GM12878 (cell line): ENCODE results near the gene HAGHL. TPM values are rescaled to one million over a fixed set of nuclear protein-coding genes. Genes with fewer than 3 reads are reported as not detected.

ENCODE experiments used
- BCL3 ChIP-seq: IDR thresholded peaks from 2 replicates; pipeline ENCODE4 v1.6.1; 2011; ENCODE audit warnings: borderline replicate concordance, low read depth, mild to moderate bottlenecking, moderate library complexity, low read length; ENCODE audit not compliant: insufficient read depth, poor library complexity, severe bottlenecking
- BHLHE40 ChIP-seq, 2 experiments: fragments of 450-650 bp in 1 of 2; IDR thresholded peaks; 2 replicates each; pipeline ENCODE4 v1.6.1; 2011 to 2017; ENCODE audit warnings: low read depth in 2 of 2, borderline replicate concordance in 1 of 2, improper control_type of control experiment in 1 of 2, low read length in 1 of 2, mild to moderate bottlenecking in 1 of 2
- CHD2 ChIP-seq: IDR thresholded peaks from 2 replicates; pipeline ENCODE4 v1.6.1; 2011; ENCODE audit warnings: low read depth, low read length, improper control_type of control experiment, borderline replicate concordance
- CUX1 ChIP-seq: IDR thresholded peaks from 2 replicates; pipeline ENCODE4 v1.6.1; 2012; ENCODE audit warnings: improper control_type of control experiment, low read depth, low read length; ENCODE audit not compliant: insufficient replicate concordance
- E2F4 ChIP-seq: IDR thresholded peaks from 2 replicates; pipeline ENCODE4 v1.6.1; 2012; ENCODE audit warnings: low read depth, low read length, improper control_type of control experiment
- ETV6 ChIP-seq, 2 experiments: fragments of 450-650 bp in 1 of 2; IDR thresholded peaks in 1 of 2; conservative IDR thresholded peaks in 1 of 2; 2 replicates each; pipeline ENCODE4 v1.6.1; 2014; ENCODE audit warnings: antibody characterized with exemption in 1 of 2, borderline replicate concordance in 1 of 2, low read depth in 1 of 2, mild to moderate bottlenecking in 1 of 2, moderate library complexity in 1 of 2
- EZH2 ChIP-seq: IDR thresholded peaks from 2 replicates; pipeline ENCODE4 v1.6.1; 2012; ENCODE audit warnings: low read depth, mild to moderate bottlenecking, control low read depth, inconsistent platforms, low read length, borderline replicate concordance; ENCODE audit not compliant: control insufficient read depth
- FOS ChIP-seq: IDR thresholded peaks from 3 replicates; pipeline ENCODE4 v1.6.1; 2011; ENCODE audit warnings: borderline replicate concordance; ENCODE audit not compliant: insufficient read length; ENCODE audit errors: extremely low read depth
- GATAD2B ChIP-seq: fragments of 450-650 bp; conservative IDR thresholded peaks from 2 replicates; pipeline ENCODE4 v1.6.1; 2017; ENCODE audit warnings: low read depth, mild to moderate bottlenecking, moderate library complexity
- HCFC1 ChIP-seq: fragments of 150-350 bp; IDR thresholded peaks from 2 replicates; pipeline ENCODE4 v1.6.1; 2014; ENCODE audit warnings: low read length
- HDAC6 ChIP-seq: fragments of 200-600 bp; sonication (generic); IDR thresholded peaks from one replicate; pipeline ENCODE4 v1.8.0; 2017; ENCODE audit warnings: antibody characterized with exemption; ENCODE audit not compliant: unreplicated experiment
- IKZF1 ChIP-seq: fragments of 450-650 bp; conservative IDR thresholded peaks from 2 replicates; pipeline ENCODE4 v1.6.1; 2017; ENCODE audit warnings: antibody characterized with exemption, mild to moderate bottlenecking
- IRF4 ChIP-seq: IDR thresholded peaks from 2 replicates; pipeline ENCODE4 v1.6.1; 2011; ENCODE audit warnings: low read depth, low read length
- MEF2B ChIP-seq: fragments of 450-650 bp; IDR thresholded peaks from 2 replicates; pipeline ENCODE4 v1.6.1; 2018; ENCODE audit warnings: mild to moderate bottlenecking, moderate library complexity; ENCODE audit not compliant: partially characterized antibody, poor library complexity, severe bottlenecking
- RELB ChIP-seq: fragments of 450-650 bp; IDR thresholded peaks from 2 replicates; pipeline ENCODE4 v1.6.1; 2017; ENCODE audit warnings: low read depth, mild to moderate bottlenecking, moderate library complexity
- SMAD5 ChIP-seq: IDR thresholded peaks from 2 replicates; pipeline ENCODE4 v1.6.1; 2016; ENCODE audit warnings: antibody characterized with exemption, low read depth
- TAF1 ChIP-seq: IDR thresholded peaks from 2 replicates; pipeline ENCODE4 v1.6.1; 2011; ENCODE audit warnings: mild to moderate bottlenecking, low read depth, low read length, borderline replicate concordance
- TBL1XR1 ChIP-seq: IDR thresholded peaks from 2 replicates; pipeline ENCODE4 v1.6.1; 2012; ENCODE audit warnings: low read depth, low read length, improper control_type of control experiment
- YBX1 ChIP-seq: fragments of 450-650 bp; IDR thresholded peaks from 2 replicates; pipeline ENCODE4 v1.6.1; 2016; ENCODE audit warnings: antibody characterized with exemption
- ZNF24 ChIP-seq: fragments of 450-650 bp; IDR thresholded peaks from 2 replicates; pipeline ENCODE4 v1.6.1; 2017; ENCODE audit warnings: antibody characterized with exemption, mild to moderate bottlenecking
- polyA plus RNA-seq, 11 experiments: library from polyadenylated mRNA; depleted of rRNA in 4 of 11; unstranded in 6 of 11; stranded (reverse) in 5 of 11; fragments of >200 nt; fragmentation: Nextera tagmentation in 4 of 11; fragmentation: Illumina TruSeq in 1 of 11; extraction: Ambion mirVana in 4 of 11; extraction: Trizol in 1 of 11; gene quantifications; 1 replicate in 1 of 11; 2 replicates in 10 of 11; pipeline versions ENCODE4 v1.2.1 to v1.2.3, GENCODE V29; 2011 to 2016; ENCODE audit warnings: inconsistent platforms in 2 of 11, missing spikeins in 2 of 11, low read depth in 1 of 11
- total RNA-seq, 4 experiments: library from RNA; depleted of rRNA in 3 of 4; stranded (reverse); fragments of >200 nt in 3 of 4; fragmentation: Illumina TruSeq in 1 of 4; extraction: Trizol in 1 of 4; gene quantifications; 2 replicates each; pipeline versions ENCODE4 v1.2.1 to v1.2.3, GENCODE V29; 2013 to 2021

HAGHL gene
- total and polyA plus RNA-seq, 10 of the 15 experiments (the other 5 are each of a cell fraction or from before 2014, with no cell fraction given), result 0.23 to 44.6 (median 16.4) TPM

- peak; percentile 96 for TF ChIP-seq GATAD2B
- no peak for TF ChIP-seq CUX1
- peak; percentile 32; the same call in 1 of the 2 replicates for TF ChIP-seq TAF1
- peak; percentile 75 for TF ChIP-seq HCFC1
- no peak for TF ChIP-seq ZNF24
- no peak for TF ChIP-seq FOS
- no peak for TF ChIP-seq MEF2B
- no peak for TF ChIP-seq TBL1XR1
- no peak for TF ChIP-seq YBX1
- TF ChIP-seq IKZF1, result peak; percentile 92
- no peak for TF ChIP-seq SMAD5
- no peak for TF ChIP-seq RELB
- TF ChIP-seq ETV6 (conservative IDR thresholded peaks at IDR 0.05 in 1 of 2, IDR thresholded peaks at IDR 0.05 in 1 of 2; ENCODE audit: borderline replicate concordance in 1 of 2, low read depth in 1 of 2), result peak in 1 of 2 experiments; percentile 16; a peak in 1 of 4 replicates
- TF ChIP-seq HDAC6, result no peak
- peak; percentile 94 to 99 for TF ChIP-seq BHLHE40 (IDR thresholded peaks at IDR 0.05; ENCODE audit: borderline replicate concordance in 1 of 2, low read depth in 2 of 2, low read length in 1 of 2)
- TF ChIP-seq EZH2, result no peak
- no peak for TF ChIP-seq IRF4
- no peak for TF ChIP-seq E2F4
- no peak for TF ChIP-seq CHD2
- peak; percentile 2 for TF ChIP-seq BCL3
Observed at GRCh38 chr16:720990-721764, 5.7 kb upstream of the HAGHL start, which contains the start of gene ANTKMT (continued).
